SK-N-SH treated with all-trans-retinoic acid at 6 μM for 48 hours (cell line): Measurements from ENCODE around the gene SPON1.

Source experiments
- ATAC-seq: fragments of 200-7000 bp; cut with Tn5 transposase; 3 replicates; pipeline ENCODE4 v1.9.1; 2020; ENCODE audit warnings: mild to moderate bottlenecking, moderate library complexity
- ARNTL ChIP-seq: fragments of 450-650 bp; formaldehyde crosslinking; IDR thresholded peaks from 2 replicates; pipeline ENCODE4 v1.5.0; 2020; ENCODE audit warnings: low read depth, mild to moderate bottlenecking, moderate library complexity, borderline replicate concordance
- BACH2 ChIP-seq: fragments of 250-450 bp; sonication (Bioruptor Pico); IDR thresholded peaks from 2 replicates; pipeline ENCODE4 v1.9.0; 2021; ENCODE audit warnings: mild to moderate bottlenecking, borderline replicate concordance
- CSDC2 ChIP-seq: fragments of 250-450 bp; sonication (Bioruptor Pico); IDR thresholded peaks from 2 replicates; pipeline ENCODE4 v1.5.0; 2020; ENCODE audit warnings: mild to moderate bottlenecking, moderate library complexity
- ESRRG ChIP-seq: fragments of 250-450 bp; sonication (Bioruptor Pico); IDR thresholded peaks from 2 replicates; pipeline ENCODE4 v1.6.1; 2021; ENCODE audit warnings: mild to moderate bottlenecking
- GLIS3 ChIP-seq: fragments of 250-450 bp; sonication (Bioruptor Pico); IDR thresholded peaks from 2 replicates; pipeline ENCODE4 v1.5.0; 2020; ENCODE audit warnings: mild to moderate bottlenecking, moderate library complexity
- ISL1 ChIP-seq: fragments of 250-450 bp; sonication (Bioruptor Pico); IDR thresholded peaks from 2 replicates; pipeline ENCODE4 v2.1.2; 2022; ENCODE audit warnings: mild to moderate bottlenecking, moderate library complexity
- OSR1 ChIP-seq: fragments of 250-450 bp; sonication (Bioruptor Pico); IDR thresholded peaks from 2 replicates; pipeline ENCODE4 v1.8.0; 2022; ENCODE audit warnings: moderate library complexity, mild to moderate bottlenecking, inconsistent platforms
- PPARA ChIP-seq: fragments of 250-450 bp; sonication (Bioruptor Pico); IDR thresholded peaks from 2 replicates; pipeline ENCODE4 v1.5.0; 2020; ENCODE audit warnings: mild to moderate bottlenecking, borderline replicate concordance
- RARB ChIP-seq: fragments of 250-450 bp; sonication (Bioruptor Pico); IDR thresholded peaks from 2 replicates; pipeline ENCODE4 v1.8.0; 2021; ENCODE audit warnings: mild to moderate bottlenecking, moderate library complexity
- SNAI2 ChIP-seq: fragments of 250-450 bp; sonication (Bioruptor Pico); IDR thresholded peaks from 2 replicates; pipeline ENCODE4 v1.5.0; 2020; ENCODE audit warnings: mild to moderate bottlenecking, moderate library complexity
- TCF4 ChIP-seq: fragments of 250-450 bp; sonication (Bioruptor Pico); IDR thresholded peaks from 2 replicates; pipeline ENCODE4 v1.8.0; 2021; ENCODE audit warnings: mild to moderate bottlenecking, moderate library complexity, borderline replicate concordance
- TOX ChIP-seq: fragments of 250-450 bp; sonication (Bioruptor Pico); IDR thresholded peaks from 2 replicates; pipeline ENCODE4 v1.8.0; 2021; ENCODE audit warnings: mild to moderate bottlenecking, moderate library complexity, borderline replicate concordance
- ZFP3 ChIP-seq: fragments of 250-450 bp; sonication (Bioruptor Pico); IDR thresholded peaks from 2 replicates; pipeline ENCODE4 v1.5.0; 2020; ENCODE audit warnings: mild to moderate bottlenecking, moderate library complexity
- ZFP30 ChIP-seq: fragments of 450-650 bp; formaldehyde crosslinking; IDR thresholded peaks from 2 replicates; pipeline ENCODE4 v1.5.0; 2022; ENCODE audit warnings: mild to moderate bottlenecking, moderate library complexity
- ZNF565 ChIP-seq: fragments of 450-650 bp; formaldehyde crosslinking; conservative IDR thresholded peaks from 2 replicates; pipeline ENCODE4 v1.5.0; 2020; ENCODE audit warnings: low read depth, mild to moderate bottlenecking, moderate library complexity
- ZNF70 ChIP-seq: fragments of 450-650 bp; formaldehyde crosslinking; IDR thresholded peaks from 2 replicates; pipeline ENCODE4 v1.5.0; 2020; ENCODE audit warnings: mild to moderate bottlenecking, moderate library complexity
- ZNF8 ChIP-seq: fragments of 450-650 bp; formaldehyde crosslinking; IDR thresholded peaks from 2 replicates; pipeline ENCODE4 v1.5.0; 2020; ENCODE audit warnings: mild to moderate bottlenecking, moderate library complexity
- TF ChIP-seq, protein P1 (sequence below): fragments of 250-450 bp; sonication (Bioruptor Pico); IDR thresholded peaks from 2 replicates; pipeline ENCODE4 v1.5.1; 2020; ENCODE audit warnings: low read depth, mild to moderate bottlenecking, moderate library complexity
- TF ChIP-seq, protein P2 (sequence below): fragments of 250-450 bp; sonication (Bioruptor Pico); IDR thresholded peaks from 2 replicates; pipeline ENCODE4 v1.8.0; 2021; ENCODE audit warnings: low read depth, mild to moderate bottlenecking, moderate library complexity, borderline replicate concordance
- TF ChIP-seq, protein P3 (sequence below): fragments of 250-450 bp; sonication (Bioruptor Pico); IDR thresholded peaks from 2 replicates; pipeline ENCODE4 v1.8.0; 2020; ENCODE audit warnings: mild to moderate bottlenecking, moderate library complexity, borderline replicate concordance
- TF ChIP-seq, protein P4 (sequence below): fragments of 250-450 bp; sonication (Bioruptor Pico); IDR thresholded peaks from 2 replicates; pipeline ENCODE4 v1.5.1; 2021; ENCODE audit warnings: mild to moderate bottlenecking, moderate library complexity
- TF ChIP-seq, protein P5 (sequence below): fragments of 250-450 bp; sonication (Bioruptor Pico); IDR thresholded peaks from 2 replicates; pipeline ENCODE4 v1.5.0; 2020; ENCODE audit warnings: mild to moderate bottlenecking, moderate library complexity

SPON1 gene

DNA sequence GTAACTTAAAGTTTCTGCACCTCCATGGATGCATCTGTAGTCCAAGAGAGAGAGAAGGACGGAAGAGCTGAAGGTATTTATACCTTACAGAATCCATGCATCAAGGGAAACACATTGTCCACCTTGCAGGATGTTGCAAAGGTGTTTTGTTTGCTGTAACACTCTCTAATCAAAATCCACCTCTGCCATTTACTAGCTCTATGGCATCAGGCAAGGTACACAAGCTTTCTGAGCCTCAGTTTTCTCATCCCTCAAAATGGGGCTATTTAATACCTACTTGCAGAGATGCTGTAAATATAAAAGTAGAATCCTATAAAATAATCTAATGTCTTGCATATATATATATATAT, 21.6 kb upstream of the SPON1 start:
- no peak for ATAC-seq
- no peak for TF ChIP-seq ZNF70 (CRISPR knock-in tag)

DNA sequence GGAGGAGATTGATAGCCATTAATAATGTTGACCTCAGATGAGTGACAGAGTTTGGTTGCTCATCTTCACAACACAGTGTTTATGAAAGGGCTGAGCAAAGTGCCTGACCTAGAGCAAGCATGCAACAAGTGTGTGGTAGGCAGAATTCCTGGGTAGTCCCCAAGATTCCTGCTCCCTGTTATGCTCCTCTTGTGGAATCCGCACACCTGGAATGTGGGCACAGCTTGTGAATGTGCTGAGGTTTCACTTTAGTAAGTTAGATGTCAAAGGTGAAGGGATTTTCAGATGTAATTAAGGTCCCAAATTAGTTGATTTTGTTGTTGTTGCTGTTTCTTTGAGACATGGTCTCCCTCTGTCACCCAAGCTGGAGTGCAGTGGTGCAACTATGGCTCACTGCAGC, 20.7 kb upstream of the SPON1 start:
- no peak for ATAC-seq
- TF ChIP-seq RARB (no peak), CSDC2 (CRISPR knock-in tag) (no peak), ISL1 (CRISPR knock-in tag) (no peak), ZFP3 (CRISPR knock-in tag) (no peak), SNAI2 (CRISPR knock-in tag) (no peak), BACH2 (no peak), ZNF70 (CRISPR knock-in tag) (no peak), ESRRG (CRISPR knock-in tag) (no peak), TCF4 (CRISPR knock-in tag) (no peak), ZFP30 (CRISPR knock-in tag) (no peak), ARNTL (CRISPR knock-in tag) (no peak), ZNF565 (CRISPR knock-in tag) (no peak), GLIS3 (no peak)
- TF ChIP-seq, protein P1, sequence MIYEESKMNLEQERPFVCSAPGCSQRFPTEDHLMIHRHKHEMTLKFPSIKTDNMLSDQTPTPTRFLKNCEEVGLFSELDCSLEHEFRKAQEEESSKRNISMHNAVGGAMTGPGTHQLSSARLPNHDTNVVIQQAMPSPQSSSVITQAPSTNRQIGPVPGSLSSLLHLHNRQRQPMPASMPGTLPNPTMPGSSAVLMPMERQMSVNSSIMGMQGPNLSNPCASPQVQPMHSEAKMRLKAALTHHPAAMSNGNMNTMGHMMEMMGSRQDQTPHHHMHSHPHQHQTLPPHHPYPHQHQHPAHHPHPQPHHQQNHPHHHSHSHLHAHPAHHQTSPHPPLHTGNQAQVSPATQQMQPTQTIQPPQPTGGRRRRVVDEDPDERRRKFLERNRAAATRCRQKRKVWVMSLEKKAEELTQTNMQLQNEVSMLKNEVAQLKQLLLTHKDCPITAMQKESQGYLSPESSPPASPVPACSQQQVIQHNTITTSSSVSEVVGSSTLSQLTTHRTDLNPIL (CRISPR knock-in tag) = no peak
- TF ChIP-seq, protein P2, sequence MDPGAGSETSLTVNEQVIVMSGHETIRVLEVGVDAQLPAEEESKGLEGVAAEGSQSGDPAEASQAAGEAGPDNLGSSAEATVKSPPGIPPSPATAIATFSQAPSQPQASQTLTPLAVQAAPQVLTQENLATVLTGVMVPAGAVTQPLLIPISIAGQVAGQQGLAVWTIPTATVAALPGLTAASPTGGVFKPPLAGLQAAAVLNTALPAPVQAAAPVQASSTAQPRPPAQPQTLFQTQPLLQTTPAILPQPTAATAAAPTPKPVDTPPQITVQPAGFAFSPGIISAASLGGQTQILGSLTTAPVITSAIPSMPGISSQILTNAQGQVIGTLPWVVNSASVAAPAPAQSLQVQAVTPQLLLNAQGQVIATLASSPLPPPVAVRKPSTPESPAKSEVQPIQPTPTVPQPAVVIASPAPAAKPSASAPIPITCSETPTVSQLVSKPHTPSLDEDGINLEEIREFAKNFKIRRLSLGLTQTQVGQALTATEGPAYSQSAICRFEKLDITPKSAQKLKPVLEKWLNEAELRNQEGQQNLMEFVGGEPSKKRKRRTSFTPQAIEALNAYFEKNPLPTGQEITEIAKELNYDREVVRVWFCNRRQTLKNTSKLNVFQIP (CRISPR knock-in tag) = no peak
- TF ChIP-seq, protein P3, sequence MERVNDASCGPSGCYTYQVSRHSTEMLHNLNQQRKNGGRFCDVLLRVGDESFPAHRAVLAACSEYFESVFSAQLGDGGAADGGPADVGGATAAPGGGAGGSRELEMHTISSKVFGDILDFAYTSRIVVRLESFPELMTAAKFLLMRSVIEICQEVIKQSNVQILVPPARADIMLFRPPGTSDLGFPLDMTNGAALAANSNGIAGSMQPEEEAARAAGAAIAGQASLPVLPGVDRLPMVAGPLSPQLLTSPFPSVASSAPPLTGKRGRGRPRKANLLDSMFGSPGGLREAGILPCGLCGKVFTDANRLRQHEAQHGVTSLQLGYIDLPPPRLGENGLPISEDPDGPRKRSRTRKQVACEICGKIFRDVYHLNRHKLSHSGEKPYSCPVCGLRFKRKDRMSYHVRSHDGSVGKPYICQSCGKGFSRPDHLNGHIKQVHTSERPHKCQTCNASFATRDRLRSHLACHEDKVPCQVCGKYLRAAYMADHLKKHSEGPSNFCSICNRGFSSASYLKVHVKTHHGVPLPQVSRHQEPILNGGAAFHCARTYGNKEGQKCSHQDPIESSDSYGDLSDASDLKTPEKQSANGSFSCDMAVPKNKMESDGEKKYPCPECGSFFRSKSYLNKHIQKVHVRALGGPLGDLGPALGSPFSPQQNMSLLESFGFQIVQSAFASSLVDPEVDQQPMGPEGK (CRISPR knock-in tag) = no peak

DNA sequence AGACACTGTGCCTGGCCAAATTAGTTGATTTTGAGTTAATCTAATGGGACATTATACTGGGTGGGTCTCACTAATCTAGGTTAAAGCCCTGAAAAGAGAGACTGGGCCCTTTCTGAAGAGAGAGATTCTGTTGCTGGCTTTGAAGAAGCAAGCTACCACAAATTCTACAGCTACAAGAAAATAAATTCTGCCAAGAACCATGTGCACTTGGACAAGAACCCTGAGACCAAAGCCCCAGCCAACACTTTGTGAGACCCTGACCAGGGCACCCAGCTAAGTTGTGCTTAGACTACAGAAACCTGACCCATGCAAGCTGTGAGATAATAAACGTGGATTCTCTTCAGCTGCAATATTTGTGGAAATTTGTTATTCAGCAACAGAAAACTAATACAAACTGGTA, 20.1 kb upstream of the SPON1 start:
- no peak for ATAC-seq
- no peak for TF ChIP-seq ZFP3 (CRISPR knock-in tag)
- TF ChIP-seq, protein P3 (CRISPR knock-in tag) = no peak
- TF ChIP-seq, protein P4, sequence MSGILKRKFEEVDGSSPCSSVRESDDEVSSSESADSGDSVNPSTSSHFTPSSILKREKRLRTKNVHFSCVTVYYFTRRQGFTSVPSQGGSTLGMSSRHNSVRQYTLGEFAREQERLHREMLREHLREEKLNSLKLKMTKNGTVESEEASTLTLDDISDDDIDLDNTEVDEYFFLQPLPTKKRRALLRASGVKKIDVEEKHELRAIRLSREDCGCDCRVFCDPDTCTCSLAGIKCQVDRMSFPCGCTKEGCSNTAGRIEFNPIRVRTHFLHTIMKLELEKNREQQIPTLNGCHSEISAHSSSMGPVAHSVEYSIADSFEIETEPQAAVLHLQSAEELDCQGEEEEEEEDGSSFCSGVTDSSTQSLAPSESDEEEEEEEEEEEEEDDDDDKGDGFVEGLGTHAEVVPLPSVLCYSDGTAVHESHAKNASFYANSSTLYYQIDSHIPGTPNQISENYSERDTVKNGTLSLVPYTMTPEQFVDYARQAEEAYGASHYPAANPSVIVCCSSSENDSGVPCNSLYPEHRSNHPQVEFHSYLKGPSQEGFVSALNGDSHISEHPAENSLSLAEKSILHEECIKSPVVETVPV (CRISPR knock-in tag) = no peak
- no peak for TF ChIP-seq ZFP30 (CRISPR knock-in tag)
- TF ChIP-seq, protein P2 (CRISPR knock-in tag) = no peak
- TF ChIP-seq ARNTL (CRISPR knock-in tag) = no peak
- TF ChIP-seq PPARA (CRISPR knock-in tag) = no peak
- TF ChIP-seq TCF4 (CRISPR knock-in tag) = no peak
- TF ChIP-seq OSR1 = no peak
- TF ChIP-seq CSDC2 (CRISPR knock-in tag) = no peak
- no peak for TF ChIP-seq TOX
- TF ChIP-seq ESRRG (CRISPR knock-in tag) = no peak
- TF ChIP-seq ZNF8 (CRISPR knock-in tag) = no peak
- TF ChIP-seq SNAI2 (CRISPR knock-in tag) = no peak
- TF ChIP-seq, protein P5, sequence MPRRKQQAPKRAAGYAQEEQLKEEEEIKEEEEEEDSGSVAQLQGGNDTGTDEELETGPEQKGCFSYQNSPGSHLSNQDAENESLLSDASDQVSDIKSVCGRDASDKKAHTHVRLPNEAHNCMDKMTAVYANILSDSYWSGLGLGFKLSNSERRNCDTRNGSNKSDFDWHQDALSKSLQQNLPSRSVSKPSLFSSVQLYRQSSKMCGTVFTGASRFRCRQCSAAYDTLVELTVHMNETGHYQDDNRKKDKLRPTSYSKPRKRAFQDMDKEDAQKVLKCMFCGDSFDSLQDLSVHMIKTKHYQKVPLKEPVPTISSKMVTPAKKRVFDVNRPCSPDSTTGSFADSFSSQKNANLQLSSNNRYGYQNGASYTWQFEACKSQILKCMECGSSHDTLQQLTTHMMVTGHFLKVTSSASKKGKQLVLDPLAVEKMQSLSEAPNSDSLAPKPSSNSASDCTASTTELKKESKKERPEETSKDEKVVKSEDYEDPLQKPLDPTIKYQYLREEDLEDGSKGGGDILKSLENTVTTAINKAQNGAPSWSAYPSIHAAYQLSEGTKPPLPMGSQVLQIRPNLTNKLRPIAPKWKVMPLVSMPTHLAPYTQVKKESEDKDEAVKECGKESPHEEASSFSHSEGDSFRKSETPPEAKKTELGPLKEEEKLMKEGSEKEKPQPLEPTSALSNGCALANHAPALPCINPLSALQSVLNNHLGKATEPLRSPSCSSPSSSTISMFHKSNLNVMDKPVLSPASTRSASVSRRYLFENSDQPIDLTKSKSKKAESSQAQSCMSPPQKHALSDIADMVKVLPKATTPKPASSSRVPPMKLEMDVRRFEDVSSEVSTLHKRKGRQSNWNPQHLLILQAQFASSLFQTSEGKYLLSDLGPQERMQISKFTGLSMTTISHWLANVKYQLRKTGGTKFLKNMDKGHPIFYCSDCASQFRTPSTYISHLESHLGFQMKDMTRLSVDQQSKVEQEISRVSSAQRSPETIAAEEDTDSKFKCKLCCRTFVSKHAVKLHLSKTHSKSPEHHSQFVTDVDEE (CRISPR knock-in tag) = no peak
- TF ChIP-seq ISL1 (CRISPR knock-in tag) = no peak
